Esophagus mucosa (tissue), 1 donor: ENCODE results near the gene PAX6. TPM values are rescaled to one million over a fixed set of nuclear protein-coding genes. Genes with fewer than 3 reads are reported as not detected.

Experiments used
- ATAC-seq: fragments of 200-7000 bp; cut with Tn5 transposase; one replicate; pipeline ENCODE4 v1.9.1; 2020
- total RNA-seq: library from RNA; stranded (reverse); gene quantifications from one replicate; pipeline ENCODE4 v1.2.4, GENCODE V29; 2023
- donor health status: DM: yes; HTN: yes; CAD: no.

The PAX6 gene
- total RNA-seq, 1 donor from 2014 or later = not detected

DNA sequence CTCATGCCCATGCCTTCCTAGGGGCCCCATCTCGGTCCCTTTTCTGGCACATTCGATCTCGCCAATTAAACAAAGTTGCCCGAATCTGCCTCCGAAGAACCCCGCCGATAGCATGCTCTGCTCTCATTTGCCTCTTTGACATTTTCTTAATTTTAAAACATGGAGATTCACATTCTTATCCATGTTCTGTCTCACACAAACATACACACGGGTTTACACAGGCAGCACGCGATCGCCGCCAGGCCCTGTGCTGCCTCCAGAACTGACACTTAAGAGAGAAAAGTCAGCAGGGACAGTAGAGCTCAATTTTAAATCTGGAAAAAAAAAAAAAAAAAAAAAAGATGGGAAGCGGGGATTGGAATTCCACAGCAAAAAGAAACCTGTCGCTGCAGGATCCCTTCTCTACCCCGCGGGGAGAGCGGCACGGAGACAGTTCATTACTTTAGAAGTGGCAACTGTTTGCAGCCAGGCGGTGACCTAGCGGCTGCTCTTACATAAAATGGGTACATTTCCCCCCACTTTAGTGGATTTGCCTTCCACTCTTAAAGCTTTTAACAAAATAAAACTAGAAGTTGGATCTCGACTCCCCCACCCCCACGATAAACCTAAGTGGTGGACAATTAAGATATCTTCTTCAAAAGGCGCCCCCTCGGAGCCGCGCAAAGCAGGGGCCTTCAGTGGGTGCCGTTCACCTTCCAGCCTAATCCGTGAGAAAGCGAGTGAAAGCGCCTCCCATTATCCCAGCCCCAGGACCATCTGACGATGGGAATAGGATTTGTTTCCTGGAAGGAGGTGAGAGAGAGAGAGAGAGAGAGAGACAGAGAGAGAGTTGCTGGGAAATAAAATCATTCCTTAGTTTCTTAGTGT lies 13.7 kb downstream of the PAX6 start:
- ATAC-seq = no peak

DNA sequence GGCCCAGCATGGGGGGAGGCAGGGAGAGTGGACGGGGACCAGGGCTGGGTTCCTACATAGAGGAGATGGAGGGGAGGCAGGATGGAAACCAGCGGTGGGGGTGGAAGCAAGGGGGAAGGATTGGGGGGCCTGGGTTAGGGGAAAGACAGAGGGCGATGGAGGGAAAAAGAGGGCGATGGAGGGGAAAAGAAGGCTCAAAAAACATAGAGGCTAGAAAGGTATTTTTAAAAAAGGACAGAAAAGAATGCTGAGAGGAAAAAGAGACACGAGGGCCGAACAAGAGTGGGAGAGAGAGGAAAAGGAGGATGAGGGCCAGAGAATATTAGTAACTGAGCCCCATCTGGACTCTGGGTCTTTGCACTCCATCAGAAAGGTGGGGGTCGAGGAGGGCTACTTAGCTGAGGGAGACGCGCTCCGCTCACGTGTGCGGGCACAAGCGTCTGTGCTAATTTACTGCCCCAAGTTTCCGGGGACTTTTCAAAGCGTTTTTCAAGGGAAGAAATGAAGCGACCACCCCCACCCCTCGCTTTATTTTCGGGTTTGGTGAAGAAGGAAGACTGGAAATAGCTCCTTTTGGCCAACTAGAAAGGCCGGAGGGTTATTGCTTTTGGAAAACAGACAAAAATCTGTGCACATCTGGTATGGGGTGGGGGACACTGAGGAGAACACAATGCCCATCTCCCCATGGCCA lies 14.5 kb downstream of the PAX6 start:
- ATAC-seq = no peak

DNA sequence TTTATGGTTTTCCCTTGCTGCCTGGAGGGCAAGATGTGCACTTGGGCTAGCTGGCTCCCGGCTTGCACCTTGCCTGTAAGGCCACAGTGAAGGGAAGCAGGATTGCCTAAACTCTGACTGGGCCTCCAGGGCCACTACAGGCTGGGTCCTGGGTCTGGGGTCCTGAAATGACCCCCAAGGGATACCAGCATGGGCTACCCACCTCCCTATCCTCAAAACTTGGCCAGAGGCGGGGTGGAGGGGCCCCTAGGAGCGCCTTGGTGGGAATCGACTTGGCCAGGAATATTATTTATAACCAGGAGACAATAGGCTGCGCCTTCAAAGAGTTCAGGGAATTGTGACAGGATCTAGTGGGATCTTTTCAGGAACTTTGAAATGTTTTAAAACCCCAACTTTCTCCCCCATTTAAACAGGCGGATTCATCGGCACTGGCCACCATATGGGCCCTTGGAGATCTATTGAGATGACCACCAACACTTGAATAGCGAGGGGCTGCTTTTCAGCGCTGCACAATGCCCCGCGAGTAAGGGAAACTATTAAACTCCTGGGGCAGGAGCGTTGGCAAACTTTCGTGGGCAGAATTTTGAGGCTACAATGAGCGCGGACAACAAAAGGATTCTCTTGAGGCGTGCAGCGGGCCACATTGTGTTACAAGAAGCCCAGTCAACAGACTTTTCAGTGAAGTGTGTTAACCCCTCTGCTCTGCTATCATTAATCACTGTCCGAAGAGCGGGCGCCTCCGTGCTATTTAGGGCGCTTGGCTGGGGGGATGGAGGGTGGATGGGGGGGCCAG lies 15.2 kb downstream of the PAX6 start:
- ATAC-seq = no peak

DNA sequence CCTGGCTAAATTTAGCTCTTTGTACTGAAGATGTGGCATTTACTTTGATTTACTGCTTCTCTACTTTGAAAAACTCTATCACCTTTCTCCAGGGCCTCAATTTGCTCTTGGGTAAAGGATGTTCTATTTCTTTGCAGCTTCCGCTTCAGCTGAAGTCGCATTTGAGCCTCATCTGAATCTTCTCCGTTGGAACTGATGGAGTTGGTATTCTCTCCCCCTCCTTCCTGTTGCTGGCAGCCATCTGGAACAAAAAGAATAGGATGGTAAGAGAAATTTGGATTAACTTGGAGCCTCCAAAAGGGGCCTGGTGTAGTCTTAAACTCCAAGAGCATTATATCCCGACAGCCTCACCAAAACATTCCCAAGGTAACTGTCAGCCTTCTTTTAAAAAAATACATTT lies 16.6 kb downstream of the PAX6 start:
- ATAC-seq = no peak

DNA sequence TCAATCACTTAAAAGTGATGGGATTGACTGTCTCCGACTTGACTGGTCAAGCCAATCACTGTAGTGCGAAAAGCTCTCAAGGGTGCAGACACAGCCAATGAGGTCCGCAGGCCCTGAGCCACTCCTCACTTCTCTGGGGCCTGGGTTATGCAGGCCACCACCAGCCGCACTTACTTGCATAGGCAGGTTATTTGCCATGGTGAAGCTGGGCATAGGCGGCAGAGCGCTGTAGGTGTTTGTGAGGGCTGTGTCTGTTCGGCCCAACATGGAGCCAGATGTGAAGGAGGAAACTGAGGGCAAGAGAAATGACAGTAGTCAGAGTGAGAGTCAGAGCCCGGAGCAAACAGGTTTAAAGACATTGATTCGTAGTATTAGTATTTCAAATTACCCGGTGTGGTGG lies 17.9 kb downstream of the PAX6 start:
- no peak for ATAC-seq

DNA sequence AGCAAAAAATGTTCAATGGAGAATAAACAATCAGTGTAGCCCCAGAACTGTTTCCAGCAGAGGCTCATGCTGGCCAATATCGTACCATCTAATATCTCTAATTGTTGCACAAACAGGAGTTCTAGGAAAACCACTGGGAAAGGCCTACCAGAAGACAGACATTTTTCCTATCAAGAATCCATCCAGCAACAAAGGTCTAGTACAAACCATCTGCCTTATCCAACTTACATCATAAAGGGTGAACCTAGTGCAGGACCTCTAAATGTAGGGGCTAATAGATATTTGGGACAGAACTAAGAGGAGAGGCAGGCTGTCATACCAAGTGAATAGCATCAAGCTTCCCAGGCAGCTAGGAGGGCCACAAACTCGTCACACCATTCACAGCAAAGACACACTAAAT lies 18.7 kb downstream of the PAX6 start:
- ATAC-seq = no peak

DNA sequence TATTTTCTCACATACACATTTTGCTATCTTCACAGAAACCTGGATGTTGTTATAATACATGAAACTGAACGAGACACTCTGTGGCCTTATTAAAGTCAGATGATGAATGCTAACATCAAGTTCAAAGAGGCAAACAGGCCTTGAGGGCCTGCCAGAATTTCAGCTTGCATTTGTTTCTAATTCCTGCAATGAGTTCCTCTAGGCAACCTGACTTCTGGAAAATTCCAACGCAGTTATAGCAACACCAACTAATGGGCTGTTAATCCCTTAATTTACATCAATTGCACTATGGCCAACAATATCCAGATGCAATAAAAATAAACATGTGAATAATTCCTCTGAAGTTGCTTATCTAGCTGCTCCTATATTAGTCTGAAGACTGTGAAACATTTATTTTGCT lies 19.1 kb downstream of the PAX6 start:
- no peak for ATAC-seq

DNA sequence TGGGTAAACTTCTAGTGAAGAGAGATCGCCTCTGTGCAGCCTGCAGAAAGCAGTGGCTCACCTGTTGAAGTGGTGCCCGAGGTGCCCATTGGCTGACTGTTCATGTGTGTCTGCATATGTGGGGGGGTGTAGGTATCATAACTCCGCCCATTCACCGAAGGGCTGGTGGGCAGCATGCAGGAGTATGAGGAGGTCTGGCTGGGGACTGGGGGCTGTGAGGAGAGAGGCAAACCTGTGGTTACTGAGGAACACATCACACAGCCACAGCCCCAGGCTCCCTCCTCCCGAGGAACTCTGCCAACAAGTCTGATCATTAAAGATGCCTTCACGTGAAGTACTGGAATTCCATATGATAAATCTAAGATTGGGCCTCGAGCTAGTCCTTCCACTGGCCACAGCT lies 20.5 kb downstream of the PAX6 start:
- no peak for ATAC-seq

DNA sequence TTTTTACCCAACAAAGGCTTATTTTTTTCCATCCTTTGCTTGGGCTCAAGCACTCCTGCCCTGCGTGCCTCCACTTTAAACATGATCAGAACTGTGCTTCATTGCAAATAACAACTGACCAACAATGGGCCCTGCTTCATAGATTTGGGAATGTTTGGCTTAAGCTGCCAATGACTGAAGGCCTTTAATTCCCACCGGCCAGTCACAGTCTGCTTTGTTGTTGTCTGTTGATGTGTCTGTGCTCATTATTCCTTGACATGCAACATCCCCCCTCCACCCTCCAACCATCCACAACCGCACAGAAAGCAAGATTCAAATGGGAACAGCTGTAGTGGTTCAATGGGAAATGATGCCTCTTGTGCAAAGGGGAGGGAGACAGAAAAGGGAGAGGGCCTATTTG lies 23.0 kb downstream of the PAX6 start:
- no peak for ATAC-seq

DNA sequence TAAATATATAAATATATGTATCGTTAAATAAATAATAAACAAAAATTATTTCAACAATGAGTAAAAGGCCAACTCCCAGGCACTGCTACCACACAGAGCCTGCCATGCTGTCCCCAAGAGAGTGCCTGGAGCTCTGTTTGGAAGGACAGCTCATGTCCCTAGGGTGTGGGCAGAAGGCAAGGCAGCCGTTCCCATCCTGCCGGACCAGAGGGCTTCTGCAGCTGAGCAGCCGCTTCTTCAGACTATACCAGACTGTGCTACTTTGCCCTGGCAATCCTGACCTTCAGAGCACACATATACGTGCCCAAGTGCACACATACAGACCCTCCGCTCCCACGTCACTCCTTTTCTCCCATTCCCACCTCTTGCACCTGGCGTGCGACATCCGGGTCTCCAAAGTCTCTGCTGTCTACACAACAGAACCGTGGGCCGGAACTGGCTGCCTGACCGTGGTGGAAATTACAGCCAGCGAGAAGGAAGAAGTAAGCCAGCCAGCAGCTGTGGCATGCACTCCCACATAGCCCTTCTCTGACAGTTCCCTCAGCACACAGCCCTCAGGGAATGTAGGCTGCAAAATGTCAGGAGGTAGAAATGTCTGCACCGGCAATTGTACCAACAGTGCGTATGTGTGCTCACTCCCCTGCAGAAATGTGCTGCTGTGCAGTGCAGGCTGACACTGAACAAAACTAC lies 24.0 kb downstream of the PAX6 start:
- no peak for ATAC-seq

DNA sequence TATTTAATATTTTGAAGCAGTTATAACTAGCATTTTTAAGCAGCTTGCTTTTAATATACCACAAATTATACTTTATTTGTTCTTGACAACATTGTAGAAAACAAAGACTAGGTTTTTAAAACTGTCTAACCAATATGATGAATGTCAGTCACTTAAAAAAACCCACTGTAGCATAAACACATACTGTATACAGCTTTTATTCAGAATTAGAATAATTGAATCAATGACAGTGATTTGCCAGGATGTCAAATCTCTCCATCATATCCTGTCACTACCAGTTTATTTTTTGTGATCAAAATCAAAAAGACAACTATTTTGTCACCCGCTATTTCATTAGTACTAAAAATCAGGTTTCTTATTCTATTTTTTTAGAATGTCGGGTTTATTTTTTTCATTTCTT lies 26.5 kb downstream of the PAX6 start:
- no peak for ATAC-seq

DNA sequence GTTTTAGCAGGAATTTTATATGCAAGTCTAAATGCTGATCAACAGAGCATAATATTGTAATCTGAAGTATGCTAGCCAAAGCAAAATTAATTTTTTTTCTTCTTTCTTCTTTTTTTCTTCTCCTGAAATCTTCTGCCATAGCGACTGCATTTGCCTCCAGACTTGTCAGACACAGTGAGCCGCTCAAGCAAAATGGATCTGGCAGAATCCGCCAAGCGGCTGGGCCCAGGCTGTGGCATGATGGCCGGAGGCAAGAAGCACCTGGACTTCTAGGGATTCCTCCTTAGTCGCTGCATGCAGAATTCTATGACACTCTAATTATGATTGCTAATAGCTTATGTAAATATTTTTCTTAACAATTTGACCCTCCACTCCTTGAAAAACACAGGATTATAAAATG lies 27.9 kb downstream of the PAX6 start:
- ATAC-seq = no peak

DNA sequence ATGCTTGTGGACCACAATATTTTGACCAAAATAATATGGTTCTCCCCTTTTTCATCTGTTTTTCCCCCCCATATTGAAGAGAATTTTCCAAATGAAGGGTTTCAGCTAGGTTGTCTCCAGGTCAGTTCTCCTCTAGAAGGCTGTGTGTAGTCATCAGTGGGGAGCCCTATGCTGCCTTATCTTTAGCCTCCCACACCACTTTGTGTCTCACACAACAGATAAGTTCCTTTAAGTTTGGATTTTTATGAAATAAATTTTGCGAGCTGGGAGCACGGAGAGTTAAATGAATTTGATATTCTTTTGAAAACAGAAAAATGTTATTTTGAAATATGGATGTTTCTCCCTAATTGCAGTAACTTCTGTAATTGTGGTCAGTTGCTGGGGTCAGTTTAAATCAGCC lies 28.9 kb downstream of the PAX6 start:
- ATAC-seq = no peak

DNA sequence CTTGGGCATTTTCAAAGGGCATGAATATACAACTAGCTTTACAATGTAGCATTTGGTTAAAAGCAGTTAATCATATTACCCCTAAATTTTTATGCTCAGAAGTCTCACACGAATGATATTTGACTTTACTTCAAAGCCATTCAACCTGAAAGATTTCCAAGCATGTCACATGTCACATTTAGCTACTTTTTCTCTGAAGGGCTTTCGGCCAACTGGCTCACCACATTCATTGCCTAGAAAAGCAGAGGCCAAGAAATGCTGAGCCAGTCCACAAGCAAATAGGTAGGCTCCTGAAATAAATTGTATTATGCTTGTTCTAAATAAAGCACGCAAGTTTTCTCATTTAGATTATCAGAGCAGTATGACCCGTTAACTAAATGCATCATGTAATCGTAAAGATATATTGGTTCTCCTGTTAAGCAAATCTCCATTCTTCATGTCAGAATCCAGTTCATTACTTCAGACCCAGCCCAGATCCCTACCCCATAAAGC lies 30.6 kb downstream of the PAX6 start:
- no peak for ATAC-seq

DNA sequence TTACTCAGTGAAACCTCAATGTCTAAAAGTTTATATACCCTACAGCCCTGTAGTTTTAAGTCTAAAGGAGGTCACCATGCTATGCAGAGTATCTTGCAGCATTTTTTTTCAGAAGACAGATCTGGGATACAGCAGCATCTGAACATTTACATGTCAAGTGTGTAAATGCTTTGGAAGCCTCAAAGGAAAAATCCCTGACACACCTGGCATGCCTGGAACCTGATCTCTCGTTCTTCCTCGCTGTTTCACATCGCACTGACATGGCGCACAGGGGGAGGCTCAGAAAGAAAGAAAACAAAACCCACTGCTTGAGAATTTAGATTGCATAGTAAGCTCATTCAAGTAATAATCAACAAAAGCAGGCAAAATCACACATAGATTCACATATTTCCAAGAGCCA lies 31.0 kb downstream of the PAX6 start:
- ATAC-seq = no peak

DNA sequence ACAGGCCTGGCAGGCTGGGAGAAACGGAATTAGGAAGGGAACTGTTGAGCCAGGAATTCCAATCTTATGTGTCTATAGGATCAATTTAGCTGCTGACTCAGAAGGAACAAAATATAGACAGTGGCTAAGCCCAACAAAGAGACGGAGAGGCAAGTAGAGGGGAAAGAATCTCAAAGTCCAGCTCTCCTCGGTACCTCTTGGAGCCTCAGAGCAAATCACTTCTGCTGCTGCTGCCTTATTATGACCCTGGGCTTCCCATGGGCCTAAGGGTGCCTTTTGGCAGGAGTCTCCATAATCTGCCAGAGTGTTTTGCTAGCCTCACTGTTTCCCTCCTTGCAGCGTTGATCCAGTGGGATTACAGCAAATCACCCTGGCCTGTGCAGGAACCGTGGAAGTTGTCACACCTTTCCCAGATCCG lies 31.7 kb downstream of the PAX6 start:
- no peak for ATAC-seq

DNA sequence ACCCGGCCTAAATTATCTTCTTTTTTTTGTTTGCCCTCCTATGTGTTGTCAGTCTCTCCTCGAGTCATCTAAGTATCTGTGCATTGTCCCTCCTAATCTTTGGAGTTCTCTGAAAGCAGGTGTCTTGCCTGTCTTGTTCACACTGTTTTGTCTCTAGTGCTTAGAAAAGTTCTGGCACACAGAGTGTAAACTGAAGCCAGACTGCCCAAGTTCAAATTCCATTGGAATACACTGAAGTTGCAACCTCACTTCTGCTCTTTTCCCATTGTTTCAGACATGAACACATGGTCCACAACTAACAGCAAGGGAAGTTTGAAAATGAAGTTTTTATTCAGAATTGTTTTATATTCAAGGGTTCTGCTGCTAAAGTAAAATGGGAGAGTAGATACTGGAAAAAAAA lies 38.7 kb downstream of the PAX6 start:
- ATAC-seq = no peak

DNA sequence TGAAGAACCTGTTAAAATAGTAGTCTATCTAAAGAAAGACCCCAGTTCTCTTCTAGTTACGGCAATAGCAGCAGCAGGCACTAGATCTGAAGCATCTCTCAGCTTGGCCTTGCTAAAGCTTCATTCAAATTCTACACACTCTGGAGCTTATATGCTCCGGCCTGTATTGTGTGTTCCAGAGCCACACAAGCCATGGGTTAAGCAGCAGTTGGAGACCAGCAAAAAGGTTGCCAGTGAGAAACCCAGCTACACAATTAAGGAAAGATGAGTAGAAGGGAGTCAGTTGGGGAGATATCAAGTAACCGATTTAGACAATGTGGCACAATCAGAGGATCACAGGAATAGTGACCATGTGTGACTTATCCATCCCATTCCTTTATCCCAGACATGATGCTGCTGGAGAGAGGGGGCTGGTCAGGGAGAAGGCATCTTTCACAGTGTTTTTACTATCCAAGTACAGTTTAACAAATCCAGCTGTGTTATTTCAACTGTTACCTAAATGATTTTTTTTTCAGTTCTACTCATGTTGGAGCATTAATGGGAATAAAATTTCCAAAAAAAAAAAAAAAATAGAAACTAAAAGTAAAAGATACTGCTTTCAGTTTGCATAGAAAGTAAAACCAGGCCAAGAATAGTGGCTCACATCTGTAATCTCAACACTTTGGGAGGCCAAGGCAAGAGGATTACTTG lies 41.0 kb downstream of the PAX6 start:
- ATAC-seq = no peak

DNA sequence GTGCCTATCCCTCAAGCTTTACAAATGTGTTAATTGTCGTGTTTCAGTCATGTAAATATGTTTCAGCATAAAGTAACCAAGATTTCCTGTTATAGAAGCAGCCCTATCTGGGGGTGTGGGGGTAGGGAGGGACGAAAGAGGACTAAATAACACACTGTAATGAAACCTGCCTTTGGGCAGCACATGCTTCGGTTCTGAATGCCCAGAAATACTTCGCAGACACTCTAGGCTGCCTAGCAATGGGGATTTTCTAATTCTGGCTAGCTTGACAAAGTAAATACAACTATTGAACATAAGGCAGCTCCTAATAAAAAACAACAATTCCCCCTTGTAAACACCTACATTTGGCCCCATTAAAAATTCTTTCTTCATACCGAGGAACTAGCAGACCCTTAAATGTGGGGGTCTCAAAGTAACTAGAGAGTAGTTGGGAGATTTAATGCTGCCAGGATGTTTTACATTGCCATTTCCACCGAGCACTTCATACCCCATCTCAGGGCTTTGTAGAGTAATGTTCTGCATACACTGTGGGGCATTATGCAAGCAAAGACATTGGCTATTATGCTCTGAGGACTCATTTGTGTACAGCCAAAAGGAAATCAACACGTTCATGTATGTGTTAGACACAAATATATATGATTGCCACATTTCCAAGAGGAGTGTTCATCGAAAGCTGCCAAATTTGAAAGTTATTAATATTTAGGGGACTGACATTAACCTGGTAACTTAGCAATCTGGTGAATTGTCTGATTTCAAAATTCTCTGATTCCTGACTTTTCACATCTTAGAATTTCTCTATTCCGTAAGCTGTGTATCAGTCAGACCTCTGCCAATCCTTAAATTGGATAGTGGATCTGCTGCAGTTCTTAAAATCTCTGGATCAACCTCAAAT lies 42.1 kb downstream of the PAX6 start:
- ATAC-seq = no peak

DNA sequence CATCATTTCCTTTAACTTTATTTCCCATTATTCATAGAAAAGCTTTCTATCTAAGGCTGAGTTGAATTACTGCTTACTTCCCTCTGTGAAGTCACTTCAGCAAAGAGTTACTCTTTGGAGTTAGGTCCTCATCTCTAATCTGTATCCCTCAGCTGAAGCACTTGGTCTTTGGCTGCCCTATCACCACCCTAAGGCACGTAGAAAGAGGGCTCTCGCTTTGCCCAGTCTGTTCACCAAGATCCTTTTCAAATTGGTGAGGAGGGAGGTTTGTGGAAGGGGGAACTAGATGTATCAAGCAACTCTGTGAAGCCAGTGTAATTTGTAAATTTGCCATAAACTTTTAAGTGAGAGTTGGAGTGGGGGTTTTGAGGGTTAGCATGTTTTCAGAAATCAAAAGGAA lies 43.4 kb downstream of the PAX6 start:
- ATAC-seq = no peak

DNA sequence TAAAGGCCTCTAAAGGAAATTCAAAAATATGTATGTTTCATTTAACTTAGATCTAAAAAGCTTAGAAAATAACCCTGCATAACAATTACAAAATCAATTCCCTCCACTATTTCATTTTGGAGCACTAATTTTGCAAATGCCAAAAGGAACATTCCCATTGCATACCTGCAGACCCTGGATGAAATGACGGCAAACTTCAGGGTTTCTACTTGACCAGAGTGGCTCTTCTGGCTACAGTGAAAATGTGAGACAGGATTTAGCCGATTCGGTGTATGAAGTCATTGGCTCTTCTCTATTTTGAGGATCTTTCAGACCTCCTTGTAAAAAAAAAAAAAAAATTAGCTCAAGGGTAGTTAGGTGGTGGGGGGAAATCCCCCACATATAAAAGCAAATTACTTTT lies 44.1 kb downstream of the PAX6 start:
- no peak for ATAC-seq
